SK-N-SH (cell line): ENCODE data around the gene PRCC. TPM values are rescaled to one million over a fixed set of nuclear protein-coding genes. Genes with fewer than 3 reads are reported as not detected.

ENCODE experiments used
- CTCF ChIA-PET: fragments of 300-600, 350-600 bp; formaldehyde crosslinking; extraction: SDS; loops from one replicate; lab custom pipeline; 2021; lab: Yijun Ruan, JAX
- POLR2A ChIA-PET: fragments of 350-600 bp; sonication (Branson Sonifier 250); formaldehyde crosslinking; extraction: SDS; loops from one replicate; lab custom pipeline; 2020; ENCODE audit warnings: antibody characterized with exemption, inconsistent platforms; lab: Yijun Ruan, JAX
- DNase-seq: peaks from one replicate; pipeline ENCODE4 v3.0.0; 2012
- H2AFZ ChIP-seq: fragments of 200-600 bp; sonication (generic); 2 replicates; pipeline ENCODE4 v1.8.1; 2016; ENCODE audit warnings: antibody characterized with exemption, mild to moderate bottlenecking, low read depth
- H3F3A ChIP-seq: fragments of 200-600 bp; sonication (generic); replicated peaks from 2 replicates; pipeline ENCODE3; 2016; ENCODE audit warnings: antibody characterized with exemption, mild to moderate bottlenecking; ENCODE audit not compliant: insufficient read depth
- H3K27ac ChIP-seq, 2 experiments: fragments of 200-500 bp in 1 of 2; fragments of 200-600 bp in 1 of 2; sonication (Bioruptor generic) in 1 of 2; sonication (generic), shearing (Covaris generic) in 1 of 2; 2 replicates each; pipeline versions ENCODE4 v1.5.1 to v1.6.1; 2014 to 2016; ENCODE audit warnings: low read depth in 2 of 2, inconsistent platforms in 1 of 2, low read length in 1 of 2, mild to moderate bottlenecking in 1 of 2, mixed read lengths in 1 of 2
- H3K27me3 ChIP-seq: fragments of 200-600 bp; sonication (generic), shearing (Covaris generic); 2 replicates; pipeline ENCODE4 v1.6.1; 2016; ENCODE audit warnings: mixed run types; ENCODE audit not compliant: insufficient read depth
- H3K36me3 ChIP-seq, 2 experiments: fragments of 200-500 bp in 1 of 2; fragments of 200-600 bp in 1 of 2; sonication (Bioruptor generic) in 1 of 2; sonication (generic) in 1 of 2; replicated peaks in 1 of 2; 2 replicates each; pipeline versions ENCODE3 to v1.5.1; 2014 to 2016; ENCODE audit warnings: low read length in 1 of 2, mild to moderate bottlenecking in 1 of 2; ENCODE audit not compliant: insufficient read depth in 2 of 2, control insufficient read depth in 1 of 2
- H3K4me1 ChIP-seq, 2 experiments: fragments of 200-500 bp in 1 of 2; fragments of 200-600 bp in 1 of 2; sonication (Bioruptor generic) in 1 of 2; sonication (generic), shearing (Covaris generic) in 1 of 2; 2 replicates each; pipeline versions ENCODE4 v1.5.1 to v1.6.1; 2014 to 2016; ENCODE audit warnings: low read depth in 1 of 2, low read length in 1 of 2, mixed run types in 1 of 2; ENCODE audit not compliant: insufficient read depth in 2 of 2, control insufficient read depth in 1 of 2
- H3K4me2 ChIP-seq: fragments of 200-600 bp; sonication (generic), shearing (Covaris generic); 2 replicates; pipeline ENCODE4 v1.6.1; 2017; ENCODE audit warnings: mixed run types
- H3K4me3 ChIP-seq, 2 experiments: fragments of 200-500 bp in 1 of 2; fragments of 200-600 bp in 1 of 2; sonication (Bioruptor generic) in 1 of 2; sonication (generic), shearing (Covaris generic) in 1 of 2; 2 replicates each; pipeline versions ENCODE4 v1.5.1 to v1.8.1; 2014 to 2016; ENCODE audit warnings: low read depth in 2 of 2, inconsistent platforms in 1 of 2, low read length in 1 of 2, mild to moderate bottlenecking in 1 of 2, mixed read lengths in 1 of 2, moderate library complexity in 1 of 2
- H3K79me2 ChIP-seq: fragments of 200-600 bp; sonication (generic); 2 replicates; pipeline ENCODE4 v1.8.1; 2017; ENCODE audit warnings: mild to moderate bottlenecking; ENCODE audit not compliant: insufficient read depth
- H3K9ac ChIP-seq: fragments of 200-600 bp; sonication (generic); 2 replicates; pipeline ENCODE4 v1.6.1; 2017; ENCODE audit warnings: mixed run types
- H3K9me2 ChIP-seq: fragments of 200-600 bp; sonication (generic); 2 replicates; pipeline ENCODE4 v1.6.1; 2017; ENCODE audit warnings: mixed run types
- H3K9me3 ChIP-seq: fragments of 200-600 bp; sonication (generic); 2 replicates; pipeline ENCODE4 v1.6.1; 2017; ENCODE audit warnings: mixed run types, mild to moderate bottlenecking, moderate library complexity
- H4K20me1 ChIP-seq: fragments of 200-600 bp; sonication (generic); 2 replicates; pipeline ENCODE4 v1.6.1; 2017; ENCODE audit warnings: mild to moderate bottlenecking, mixed run types; ENCODE audit not compliant: insufficient read depth
- CHD2 ChIP-seq: fragments of 150-350 bp; IDR thresholded peaks from 2 replicates; pipeline ENCODE4 v1.6.1; 2018; ENCODE audit warnings: low read length; ENCODE audit not compliant: partially characterized antibody
- CTCF ChIP-seq: fragments of 200-600 bp; sonication (generic); IDR thresholded peaks from 2 replicates; pipeline ENCODE4 v1.6.1; 2017; ENCODE audit warnings: antibody characterized with exemption, mild to moderate bottlenecking, moderate library complexity
- ELF1 ChIP-seq: IDR thresholded peaks from 2 replicates; pipeline ENCODE4 v1.4.0; 2012
- FOSL2 ChIP-seq: IDR thresholded peaks from 2 replicates; pipeline ENCODE4 v1.4.0; 2012; ENCODE audit warnings: low read depth, mild to moderate bottlenecking, moderate library complexity, borderline replicate concordance
- FOXM1 ChIP-seq: IDR thresholded peaks from 2 replicates; pipeline ENCODE4 v1.4.0; 2012; ENCODE audit warnings: low read depth, mild to moderate bottlenecking
- MEF2A ChIP-seq: IDR thresholded peaks from 2 replicates; pipeline ENCODE4 v1.4.0; 2012; ENCODE audit warnings: low read depth, borderline replicate concordance
- PBX3 ChIP-seq: IDR thresholded peaks from 2 replicates; pipeline ENCODE4; 2012
- REST ChIP-seq: IDR thresholded peaks from 2 replicates; pipeline ENCODE4 v1.6.1; 2012; ENCODE audit warnings: mild to moderate bottlenecking, low read depth, low read length, moderate library complexity
- TEAD4 ChIP-seq: IDR thresholded peaks from 2 replicates; pipeline ENCODE4 v1.4.0; 2012; ENCODE audit warnings: mild to moderate bottlenecking, borderline replicate concordance; ENCODE audit not compliant: insufficient read depth
- USF1 ChIP-seq: IDR thresholded peaks from 2 replicates; pipeline ENCODE4 v1.4.0; 2012; ENCODE audit warnings: low read depth, borderline replicate concordance
- ZBTB33 ChIP-seq: IDR thresholded peaks from 2 replicates; pipeline ENCODE4 v1.4.0; 2012; ENCODE audit warnings: low read depth, borderline replicate concordance
- WGBS: methylation state at CpG from one replicate; pipeline ENCODE4 v1.1.6; 2017; ENCODE audit warnings: low lambda C conversion rate; 5-methylcytosine and 5-hydroxymethylcytosine counted together
- polyA plus RNA-seq, 3 experiments: library from polyadenylated mRNA; depleted of rRNA; stranded (reverse); fragments of >200 nt; gene quantifications; 2 replicates each; pipeline ENCODE4 v1.2.3, GENCODE V29; 2012

The PRCC gene
- polyA plus RNA-seq, 1 of the 3 experiments (the other 2 are of a cell fraction), result 39.2 TPM

- ChIA-PET POLR2A (interaction anchor here (1.2 to 2.9 kb wide), 2 partner anchors 22 to 65 kb away, joined by 4 to 12 read pairs; partner anchors contain the start of gene NTRK1), CTCF (interaction anchor here (1.5 to 16.9 kb wide), 11 partner anchors 13 to 132 kb away, joined by 4 to 566 read pairs (median 39); partner anchors contain the start of genes INSRR, ISG20L2, METTL25B and MRPL24)
- Histone ChIP-seq H3K4me2 (no peak overlapping the region), H2AFZ (no peak overlapping the region), H3K9me3 (no peaks in the 10 kb centered on the region), H3F3A (peaks cover 18% of the 10 kb centered on the region), H3K4me3 (no peak overlapping the region), H4K20me1 (peaks cover 26% of the 10 kb centered on the region), H3K9me2 (no peaks in the 10 kb centered on the region), H3K79me2 (peaks cover 1% of the 10 kb centered on the region; the same call in 1 of the 2 replicates), H3K9ac (no peak overlapping the region), H3K27me3 (no peaks in the 10 kb centered on the region), H3K36me3 (peaks cover 60 to 85% of the 10 kb centered on the region in 2 experiments), H3K4me1 (peaks cover under 1 to 39% of the 10 kb centered on the region in 2 experiments; a peak in 2 of 4 replicates), H3K27ac (peak overlapping the region in 1 of 2 experiments; percentile 85; a peak in 2 of 4 replicates)
- DNase-seq, result no peak
- TF ChIP-seq ELF1 (no peak), FOXM1 (no peak), CHD2 (no peak), FOSL2 (no peak)
- 93% methylated on average over 5 of the region's 5 CpGs for WGBS
Observed at GRCh38 chr1:156795374-156795733, 28.0 kb downstream of the PRCC start.

DNA sequence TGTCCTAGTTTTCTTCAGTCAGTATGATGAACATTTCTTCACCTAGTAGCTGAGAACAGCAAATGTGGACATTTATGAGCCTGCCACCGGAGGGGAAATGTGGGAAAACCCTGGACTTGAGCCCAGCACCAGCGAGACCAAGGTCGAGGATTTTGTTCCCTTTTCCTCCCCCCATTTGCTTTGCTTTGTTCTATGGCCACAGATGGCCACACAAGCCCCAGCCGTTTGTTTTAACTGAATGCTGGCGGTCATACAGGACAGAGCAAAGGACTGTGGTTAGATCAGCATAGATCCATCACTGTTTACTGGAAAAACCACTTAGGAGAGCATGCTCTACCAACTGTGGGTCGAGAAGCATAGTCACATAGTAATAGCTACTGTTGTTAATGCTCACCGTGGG lies 28.5 kb downstream of the PRCC start:
- Histone ChIP-seq H2AFZ (no peak overlapping the region), H3K4me1 (peaks cover 5 to 44% of the 10 kb centered on the region in 2 experiments), H3K36me3 (peaks cover 56 to 88% of the 10 kb centered on the region in 2 experiments), H3K4me2 (no peak overlapping the region), H3K9ac (no peak overlapping the region), H3F3A (peaks cover 20% of the 10 kb centered on the region), H3K9me3 (no peaks in the 10 kb centered on the region), H3K9me2 (no peaks in the 10 kb centered on the region), H3K27ac (peak overlapping the region in 1 of 2 experiments; percentile 85; a peak in 2 of 4 replicates), H3K4me3 (no peak overlapping the region), H4K20me1 (peaks cover 26% of the 10 kb centered on the region), H3K27me3 (no peaks in the 10 kb centered on the region), H3K79me2 (no peaks in the 10 kb centered on the region)
- no peak for DNase-seq
- WGBS, result 53% methylated on average over 7 of the region's 7 CpGs
- ChIA-PET CTCF (interaction anchor here (1.2 to 16.9 kb wide), 18 partner anchors 13 to 132 kb away, joined by 3 to 566 read pairs (median 8); partner anchors contain the start of genes INSRR, ISG20L2, METTL25B and MRPL24), POLR2A (interaction anchor here (1.5 to 2.9 kb wide), 3 partner anchors 23 to 64 kb away, joined by 5 to 16 read pairs (median 12); partner anchors contain the start of genes INSRR and NTRK1)
- TF ChIP-seq ZBTB33 (no peak), USF1 (no peak), MEF2A (no peak), CTCF (no peak), REST (no peak), TEAD4 (no peak), PBX3 (no peak)
- TF ChIP-seq, all 33 proteins: peak for 0
